ENCODE measurements around the gene REEP5.
"Not testable (repeated sequence)": the region's sequence is repeated elsewhere in the genome, so short reads cannot be mapped to it uniquely, and the experiment has no call there.

REEP5 gene

GRCh38 chr5:112921833-112922817 lies at the start of gene REEP5:
REEP5 (minus strand) TSS chr5:112922227; CDS start chr5:112922190, 37 bp downstream.
- CTCF ChIA-PET, result interaction anchor here (0.6 to 4.6 kb wide), 17 partner anchors 9 to 230 kb away, joined by 3 to 22 read pairs (median 4); partner anchors contain the start of genes DCP2 and SRP19
- H3K27ac Mint-ChIP-seq, result peak within 1 kb of the TSS; percentile 97
- peaks cover 73% of the 10 kb centered on the region for H3K4me1 Mint-ChIP-seq
- peaks cover 34% of the 10 kb centered on the region for H3K36me3 Mint-ChIP-seq
- peak; percentile 87 for DNase-seq
- peaks cover 5% of the 10 kb centered on the region for H3K27me3 Mint-ChIP-seq
- H3K9me3 Mint-ChIP-seq, result no peaks in the 10 kb centered on the region
- H3K4me3 Mint-ChIP-seq, result peak within 1 kb of the TSS; percentile 93

- H3K36me3 Mint-ChIP-seq, result no peaks in the 10 kb centered on the region
- peaks cover 16% of the 10 kb centered on the region for H3K4me1 Mint-ChIP-seq
- no peak for DNase-seq
- CTCF ChIA-PET, result interaction anchor here (0.5 to 0.6 kb wide), 2 partner anchors 8 to 15 kb away, joined by 3 to 4 read pairs; no protein-coding TSS in a partner anchor
- H3K27me3 Mint-ChIP-seq, result no peaks in the 10 kb centered on the region
- no peak overlapping the region for H3K4me3 Mint-ChIP-seq
- no peak overlapping the region for H3K27ac Mint-ChIP-seq
- no peaks in the 10 kb centered on the region for H3K9me3 Mint-ChIP-seq
Measured at GRCh38 chr5:112971276-112971675, 49.2 kb upstream of the REEP5 start.

GRCh38 chr5:112968411-112969106 lies 46.5 kb upstream of the REEP5 start:
- Mint-ChIP-seq H3K27me3 (no peaks in the 10 kb centered on the region), H3K4me1 (peaks cover 9% of the 10 kb centered on the region), H3K4me3 (no peak overlapping the region), H3K27ac (no peak overlapping the region), H3K36me3 (no peaks in the 10 kb centered on the region), H3K9me3 (no peaks in the 10 kb centered on the region)
- CTCF ChIA-PET, result interaction anchor here (1.2 to 1.7 kb wide), 2 partner anchors 7 to 28 kb away, joined by 4 to 5 read pairs; partner anchors contain the start of gene DCP2
- no peak for DNase-seq

GRCh38 chr5:112967520-112968083 lies 45.6 kb upstream of the REEP5 start:
- Mint-ChIP-seq H3K36me3 (no peaks in the 10 kb centered on the region), H3K4me1 (peaks cover 16% of the 10 kb centered on the region), H3K9me3 (no peaks in the 10 kb centered on the region), H3K4me3 (no peak overlapping the region), H3K27ac (no peak overlapping the region), H3K27me3 (no peaks in the 10 kb centered on the region)
- CTCF ChIA-PET, result interaction anchor here (1.2 to 1.7 kb wide), 2 partner anchors 8 to 29 kb away, joined by 4 to 5 read pairs; partner anchors contain the start of gene DCP2
- DNase-seq, result no peak

- H3K4me1 Mint-ChIP-seq, result peaks cover 17% of the 10 kb centered on the region
- no peaks in the 10 kb centered on the region for H3K27me3 Mint-ChIP-seq
- H3K36me3 Mint-ChIP-seq, result no peaks in the 10 kb centered on the region
- H3K4me3 Mint-ChIP-seq, result no peak overlapping the region
- no peaks in the 10 kb centered on the region for H3K9me3 Mint-ChIP-seq
- CTCF ChIA-PET, result interaction anchor here (1.0 to 1.6 kb wide), 4 partner anchors 10 to 274 kb away, joined by 3 to 5 read pairs (median 3); partner anchors contain the start of gene DCP2
- no peak overlapping the region for H3K27ac Mint-ChIP-seq
- no peak for DNase-seq
Measured at GRCh38 chr5:112965733-112966306, 43.8 kb upstream of the REEP5 start.

- peak overlapping the region; percentile 42 for H3K27ac Mint-ChIP-seq
- not testable (repeated sequence) for H3K36me3 Mint-ChIP-seq, H3K4me3 Mint-ChIP-seq, H3K9me3 Mint-ChIP-seq, DNase-seq, H3K27me3 Mint-ChIP-seq
- CTCF ChIA-PET, result interaction anchor here (0.6 to 3.9 kb wide), 9 partner anchors 8 to 413 kb away, joined by 3 to 15 read pairs (median 4); partner anchors contain the start of gene REEP5
- peaks cover 34% of the 10 kb centered on the region for H3K4me1 Mint-ChIP-seq
Measured at GRCh38 chr5:112963374-112963733, 41.3 kb upstream of the REEP5 start.

- Mint-ChIP-seq H3K36me3 (no peaks in the 10 kb centered on the region), H3K4me1 (peaks cover 35% of the 10 kb centered on the region), H3K4me3 (no peak overlapping the region), H3K27me3 (no peaks in the 10 kb centered on the region), H3K27ac (no peak overlapping the region), H3K9me3 (no peaks in the 10 kb centered on the region)
- DNase-seq, result no peak
- CTCF ChIA-PET, result interaction anchor here (0.7 to 3.9 kb wide), 6 partner anchors 9 to 665 kb away, joined by 3 to 15 read pairs (median 4); partner anchors contain the start of genes DCP2 and REEP5
Measured at GRCh38 chr5:112960863-112961504, 39.0 kb upstream of the REEP5 start.

- no peaks in the 10 kb centered on the region for H3K9me3 Mint-ChIP-seq
- CTCF ChIA-PET, result interaction anchor here (1.0 to 1.5 kb wide), 3 partner anchors 10 to 666 kb away, joined by 3 to 4 read pairs (median 3); no protein-coding TSS in a partner anchor
- no peaks in the 10 kb centered on the region for H3K27me3 Mint-ChIP-seq
- H3K36me3 Mint-ChIP-seq, result no peaks in the 10 kb centered on the region
- DNase-seq, result no peak
- H3K4me1 Mint-ChIP-seq, result peaks cover 35% of the 10 kb centered on the region
- no peak overlapping the region for H3K4me3 Mint-ChIP-seq
- H3K27ac Mint-ChIP-seq, result no peak overlapping the region
Measured at GRCh38 chr5:112960315-112960714, 38.3 kb upstream of the REEP5 start.

GRCh38 chr5:112959872-112960271 lies 37.8 kb upstream of the REEP5 start:
- H3K36me3 Mint-ChIP-seq, DNase-seq, CTCF ChIA-PET, H3K27me3 Mint-ChIP-seq, H3K4me3 Mint-ChIP-seq, H3K9me3 Mint-ChIP-seq, H3K27ac Mint-ChIP-seq: not testable (repeated sequence)
- peaks cover 35% of the 10 kb centered on the region for H3K4me1 Mint-ChIP-seq

- CTCF ChIA-PET, result no interaction called here
- H3K4me3 Mint-ChIP-seq, result no peak overlapping the region
- H3K4me1 Mint-ChIP-seq, result peaks cover 27% of the 10 kb centered on the region
- H3K36me3 Mint-ChIP-seq, result no peaks in the 10 kb centered on the region
- H3K27me3 Mint-ChIP-seq, result peaks cover 5% of the 10 kb centered on the region
- H3K9me3 Mint-ChIP-seq, result peaks cover 1% of the 10 kb centered on the region
- no peak overlapping the region for H3K27ac Mint-ChIP-seq
- no peak for DNase-seq
Measured at GRCh38 chr5:112958093-112959088, 36.4 kb upstream of the REEP5 start.

GRCh38 chr5:112957036-112957808 lies 35.2 kb upstream of the REEP5 start:
- Mint-ChIP-seq H3K36me3 (no peaks in the 10 kb centered on the region), H3K27ac (no peak overlapping the region), H3K4me3 (no peak overlapping the region), H3K9me3 (peaks cover 2% of the 10 kb centered on the region), H3K27me3 (peaks cover 10% of the 10 kb centered on the region), H3K4me1 (peaks cover 21% of the 10 kb centered on the region)
- CTCF ChIA-PET, result interaction anchor here (0.7 to 1.1 kb wide), 2 partner anchors 39 to 268 kb away, joined by 3 read pairs; no protein-coding TSS in a partner anchor
- DNase-seq, result no peak

GRCh38 chr5:112956606-112957005 lies 34.6 kb upstream of the REEP5 start:
- H3K4me3 Mint-ChIP-seq, result no peak overlapping the region
- peaks cover 2% of the 10 kb centered on the region for H3K9me3 Mint-ChIP-seq
- H3K36me3 Mint-ChIP-seq, result no peaks in the 10 kb centered on the region
- CTCF ChIA-PET, result interaction anchor here (0.7 to 1.1 kb wide), 2 partner anchors 39 to 267 kb away, joined by 3 read pairs; no protein-coding TSS in a partner anchor
- H3K4me1 Mint-ChIP-seq, result peaks cover 21% of the 10 kb centered on the region
- H3K27me3 Mint-ChIP-seq, result peaks cover 11% of the 10 kb centered on the region
- no peak overlapping the region for H3K27ac Mint-ChIP-seq
- no peak for DNase-seq
